GM21723 (cell line): ENCODE results near the gene PTPRF.
A peak's percentile ranks its signal among the peaks of the same experiment; 100 is the strongest.
"Not testable (repeated sequence)": the region's sequence is repeated elsewhere in the genome, so short reads cannot be mapped to it uniquely, and the experiment has no call there.

ENCODE experiments used
- ATAC-seq: cut with Tn5 transposase; IDR thresholded peaks from one replicate; pipeline ENCODE4 v1.9.1; 2021; ENCODE audit warnings: mild to moderate bottlenecking, moderate library complexity; ENCODE audit not compliant: unreplicated experiment

The PTPRF gene

GRCh38 chr1:43622471-43622870, 91.8 kb downstream of the PTPRF start:
- ATAC-seq, result no peak

- ATAC-seq, result no peak
Measured at GRCh38 chr1:43622901-43623780, 92.5 kb downstream of the PTPRF start.

- no peak for ATAC-seq
Measured at GRCh38 chr1:43625063-43625780, 94.5 kb downstream of the PTPRF start.

GRCh38 chr1:43632135-43632670, 101.5 kb downstream of the PTPRF start:
- no peak for ATAC-seq

- ATAC-seq, result no peak
Measured at GRCh38 chr1:43634721-43635120, 104.0 kb downstream of the PTPRF start.

- no peak for ATAC-seq
Measured at GRCh38 chr1:43636006-43636641, 105.4 kb downstream of the PTPRF start.

GRCh38 chr1:43637267-43637666, 106.6 kb downstream of the PTPRF start:
- ATAC-seq, result no peak

GRCh38 chr1:43638381-43638780, 107.7 kb downstream of the PTPRF start:
- ATAC-seq, result not testable (repeated sequence)

GRCh38 chr1:43639976-43640794, 109.5 kb downstream of the PTPRF start:
- no peak for ATAC-seq

- no peak for ATAC-seq
Measured at GRCh38 chr1:43644558-43644957, 113.9 kb downstream of the PTPRF start.

- no peak for ATAC-seq
Measured at GRCh38 chr1:43645461-43645860, 114.8 kb downstream of the PTPRF start.

GRCh38 chr1:43647331-43647730, 116.6 kb downstream of the PTPRF start:
- ATAC-seq, result not testable (repeated sequence)

- no peak for ATAC-seq
Measured at GRCh38 chr1:43648221-43648847, 117.7 kb downstream of the PTPRF start.

- no peak for ATAC-seq
Measured at GRCh38 chr1:43648876-43649477, 118.3 kb downstream of the PTPRF start.

GRCh38 chr1:43650310-43651085, 119.8 kb downstream of the PTPRF start:
- peak; percentile 59 for ATAC-seq

- no peak for ATAC-seq
Measured at GRCh38 chr1:43651188-43651587, 120.5 kb downstream of the PTPRF start.

GRCh38 chr1:43651902-43652301, 121.2 kb downstream of the PTPRF start:
- no peak for ATAC-seq

- no peak for ATAC-seq
Measured at GRCh38 chr1:43653339-43653738, 122.7 kb downstream of the PTPRF start.

GRCh38 chr1:43653893-43654292, 123.2 kb downstream of the PTPRF start:
- ATAC-seq, result no peak
